ENCODE data around the gene LPP. TPM values are rescaled to one million over a fixed set of nuclear protein-coding genes. Genes with fewer than 3 reads are reported as not detected.

Gene LPP
- total and polyA plus RNA-seq, 2 of the 13 experiments (the other 11 are each of a cell fraction or from before 2014, with no cell fraction given): 19.2 to 29.9 TPM

DNA sequence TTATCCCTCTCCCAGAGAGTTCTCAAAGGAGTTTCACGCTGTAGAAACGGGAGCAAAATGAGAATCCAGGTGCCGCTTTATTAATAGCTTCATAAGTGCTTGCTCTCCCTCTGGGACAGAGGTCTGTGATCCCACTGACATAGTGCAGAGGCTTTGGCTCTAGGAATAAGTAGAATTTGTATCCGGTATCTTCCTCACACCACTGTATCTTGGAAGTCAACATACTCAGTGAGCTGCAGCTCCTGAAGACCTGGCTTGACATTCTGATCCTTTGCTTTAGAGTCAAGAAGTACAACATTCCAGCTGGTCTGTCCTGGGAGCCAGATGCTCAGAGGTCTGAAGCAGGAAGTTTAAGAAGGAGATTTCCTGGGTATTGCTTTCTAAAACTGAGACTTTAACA, 323.0 kb downstream of the LPP start:
- 100% methylated on average over 3 of the region's 4 CpGs for WGBS (ENCODE audit: low lambda C conversion rate)
- H3K27ac ChIP-seq (ENCODE audit: extremely low read length, insufficient read depth, low read length): no peak overlapping the region
- no peaks in the 10 kb centered on the region; a peak in 1 of 5 replicates for H3K36me3 ChIP-seq (replicated peaks in 1 of 2; ENCODE audit: control insufficient read depth in 1 of 2, insufficient read depth in 2 of 2, low read length in 2 of 2)
- peaks cover 18% of the 10 kb centered on the region for H3K4me1 ChIP-seq (ENCODE audit: insufficient read depth, low read length)
- H3K9me3 ChIP-seq (ENCODE audit: low read length): no peaks in the 10 kb centered on the region
- H2AFZ ChIP-seq (ENCODE audit: low read length): no peak overlapping the region
- no peaks in the 10 kb centered on the region for H4K20me1 ChIP-seq (ENCODE audit: insufficient read depth, low read length)
- no peak for FAIRE-seq
- CTCF ChIA-PET (ENCODE audit: low intra/inter-chr PET ratio, low total read pairs): no interaction called here
- H3K27me3 ChIP-seq (ENCODE audit: control insufficient read depth in 1 of 2, insufficient read depth in 2 of 2, low read length in 2 of 2): no peaks in the 10 kb centered on the region
- POLR2A ChIA-PET: no interaction called here
- intact Hi-C loops (cut with micrococcal nuclease; ENCODE audit: unreplicated experiment): no loop called here
- TF ChIP-seq, protein P1, sequence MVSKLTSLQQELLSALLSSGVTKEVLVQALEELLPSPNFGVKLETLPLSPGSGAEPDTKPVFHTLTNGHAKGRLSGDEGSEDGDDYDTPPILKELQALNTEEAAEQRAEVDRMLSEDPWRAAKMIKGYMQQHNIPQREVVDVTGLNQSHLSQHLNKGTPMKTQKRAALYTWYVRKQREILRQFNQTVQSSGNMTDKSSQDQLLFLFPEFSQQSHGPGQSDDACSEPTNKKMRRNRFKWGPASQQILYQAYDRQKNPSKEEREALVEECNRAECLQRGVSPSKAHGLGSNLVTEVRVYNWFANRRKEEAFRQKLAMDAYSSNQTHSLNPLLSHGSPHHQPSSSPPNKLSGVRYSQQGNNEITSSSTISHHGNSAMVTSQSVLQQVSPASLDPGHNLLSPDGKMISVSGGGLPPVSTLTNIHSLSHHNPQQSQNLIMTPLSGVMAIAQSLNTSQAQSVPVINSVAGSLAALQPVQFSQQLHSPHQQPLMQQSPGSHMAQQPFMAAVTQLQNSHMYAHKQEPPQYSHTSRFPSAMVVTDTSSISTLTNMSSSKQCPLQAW (CRISPR knock-in tag; IDR thresholded peaks at IDR 0.05): no peak
- TF ChIP-seq ZBTB7A (CRISPR knock-in tag; IDR thresholded peaks at IDR 0.05): no peak
- TF ChIP-seq ZNF549 (CRISPR knock-in tag; IDR thresholded peaks at IDR 0.05): no peak
- TF ChIP-seq RAD51 (IDR thresholded peaks at IDR 0.05; ENCODE audit: borderline replicate concordance): no peak
- no peak for TF ChIP-seq POLR2AphosphoS5 (IDR thresholded peaks at IDR 0.05; ENCODE audit: low read depth, low read length)
- no peak for TF ChIP-seq RXRA (CRISPR knock-in tag; IDR thresholded peaks at IDR 0.05)
- in situ Hi-C loops (cut with HindIII; ENCODE audit: extremely low pct_ligation_motif_present, low pct_unique_long_range_greater_than_20kb): no loop called here
- no peak overlapping the region for H3K9ac ChIP-seq (ENCODE audit: insufficient read depth, low read depth, low read length)
- ATAC-seq: no peak
- H3K79me2 ChIP-seq (ENCODE audit: insufficient read depth, low read length): no peaks in the 10 kb centered on the region
- no TSS peak for BruUV-seq (replicated peaks)
- H3K4me3 ChIP-seq (replicated peaks in 1 of 3; ENCODE audit: insufficient read depth in 1 of 3, low read depth in 2 of 3, low read length in 3 of 3): no peak overlapping the region
- no peak for DNase-seq (ENCODE audit: low spot score)
- no peak overlapping the region for H3K4me2 ChIP-seq (ENCODE audit: low read depth, low read length)

DNA sequence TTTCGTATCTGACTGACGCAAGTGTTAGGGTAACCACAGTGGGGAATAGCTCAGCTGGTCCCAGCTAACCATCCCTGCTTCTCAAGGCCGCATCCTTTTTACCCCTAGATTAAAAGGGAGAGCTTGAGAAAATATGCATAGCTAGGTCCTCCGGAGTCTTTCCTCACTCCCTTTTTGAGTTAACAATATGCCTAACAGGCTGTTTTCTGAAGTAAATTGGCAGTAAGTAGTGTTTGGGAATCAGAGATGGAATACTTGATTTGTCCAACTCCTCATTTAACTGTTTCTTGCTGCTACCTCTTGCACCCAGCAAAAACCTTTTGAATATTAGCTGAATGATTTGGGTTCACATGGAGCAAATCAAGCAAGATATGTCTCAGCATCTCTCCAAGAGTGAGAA, 326.1 kb downstream of the LPP start:
- ATAC-seq (no peak), FAIRE-seq (no peak), DNase-seq (ENCODE audit: low spot score) (no peak)
- BruUV-seq (replicated peaks): no TSS peak
- Histone ChIP-seq H3K27me3 (ENCODE audit: control insufficient read depth in 1 of 2, insufficient read depth in 2 of 2, low read length in 2 of 2) (no peaks in the 10 kb centered on the region), H3K4me3 (replicated peaks in 1 of 3; ENCODE audit: insufficient read depth in 1 of 3, low read depth in 2 of 3, low read length in 3 of 3) (no peak overlapping the region), H2AFZ (ENCODE audit: low read length) (no peak overlapping the region), H3K9ac (ENCODE audit: insufficient read depth, low read depth, low read length) (no peak overlapping the region), H3K9me3 (ENCODE audit: low read length) (no peaks in the 10 kb centered on the region), H4K20me1 (ENCODE audit: insufficient read depth, low read length) (no peaks in the 10 kb centered on the region), H3K36me3 (replicated peaks in 1 of 2; ENCODE audit: control insufficient read depth in 1 of 2, insufficient read depth in 2 of 2, low read length in 2 of 2) (peaks cover 0 to 9% of the 10 kb centered on the region in 2 experiments; a peak in 2 of 5 replicates), H3K4me1 (ENCODE audit: insufficient read depth, low read length) (no peaks in the 10 kb centered on the region), H3K79me2 (ENCODE audit: insufficient read depth, low read length) (no peaks in the 10 kb centered on the region), H3K27ac (ENCODE audit: extremely low read length, insufficient read depth, low read length) (no peak overlapping the region), H3K4me2 (ENCODE audit: low read depth, low read length) (no peak overlapping the region)
- intact Hi-C loops (cut with micrococcal nuclease; ENCODE audit: unreplicated experiment) (no loop called here), in situ Hi-C loops (cut with HindIII; ENCODE audit: extremely low pct_ligation_motif_present, low pct_unique_long_range_greater_than_20kb) (no loop called here)
- ChIA-PET POLR2A (no interaction called here), CTCF (ENCODE audit: low intra/inter-chr PET ratio, low total read pairs) (no interaction called here)
- TF ChIP-seq, protein P2, sequence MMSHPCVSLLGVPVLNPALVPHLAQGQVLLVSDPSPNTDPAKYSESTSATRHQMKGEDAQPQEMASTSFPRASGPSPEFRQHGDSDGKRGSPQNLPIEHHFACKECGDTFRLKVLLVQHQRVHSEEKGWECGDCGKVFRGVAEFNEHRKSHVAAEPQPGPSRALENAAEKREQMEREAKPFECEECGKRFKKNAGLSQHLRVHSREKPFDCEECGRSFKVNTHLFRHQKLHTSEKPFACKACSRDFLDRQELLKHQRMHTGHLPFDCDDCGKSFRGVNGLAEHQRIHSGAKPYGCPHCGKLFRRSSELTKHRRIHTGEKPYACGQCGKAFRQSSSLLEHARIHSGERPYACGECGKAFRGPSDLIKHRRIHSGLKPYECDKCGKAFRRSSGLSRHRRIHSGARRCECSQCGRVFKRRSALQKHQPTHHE (CRISPR knock-in tag; IDR thresholded peaks at IDR 0.05; ENCODE audit: borderline replicate concordance): no peak
- TF ChIP-seq, protein P3, sequence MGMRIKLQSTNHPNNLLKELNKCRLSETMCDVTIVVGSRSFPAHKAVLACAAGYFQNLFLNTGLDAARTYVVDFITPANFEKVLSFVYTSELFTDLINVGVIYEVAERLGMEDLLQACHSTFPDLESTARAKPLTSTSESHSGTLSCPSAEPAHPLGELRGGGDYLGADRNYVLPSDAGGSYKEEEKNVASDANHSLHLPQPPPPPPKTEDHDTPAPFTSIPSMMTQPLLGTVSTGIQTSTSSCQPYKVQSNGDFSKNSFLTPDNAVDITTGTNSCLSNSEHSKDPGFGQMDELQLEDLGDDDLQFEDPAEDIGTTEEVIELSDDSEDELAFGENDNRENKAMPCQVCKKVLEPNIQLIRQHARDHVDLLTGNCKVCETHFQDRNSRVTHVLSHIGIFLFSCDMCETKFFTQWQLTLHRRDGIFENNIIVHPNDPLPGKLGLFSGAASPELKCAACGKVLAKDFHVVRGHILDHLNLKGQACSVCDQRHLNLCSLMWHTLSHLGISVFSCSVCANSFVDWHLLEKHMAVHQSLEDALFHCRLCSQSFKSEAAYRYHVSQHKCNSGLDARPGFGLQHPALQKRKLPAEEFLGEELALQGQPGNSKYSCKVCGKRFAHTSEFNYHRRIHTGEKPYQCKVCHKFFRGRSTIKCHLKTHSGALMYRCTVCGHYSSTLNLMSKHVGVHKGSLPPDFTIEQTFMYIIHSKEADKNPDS (CRISPR knock-in tag; IDR thresholded peaks at IDR 0.05): no peak
- TF ChIP-seq ZFYVE20 (CRISPR knock-in tag; IDR thresholded peaks at IDR 0.05; ENCODE audit: borderline replicate concordance, low read depth) (no peak), U2AF1 (optimal IDR thresholded peaks at IDR 0.05; ENCODE audit: low read depth, low read length) (no peak), ERF (CRISPR knock-in tag; IDR thresholded peaks at IDR 0.05) (no peak)
- 100% methylated on average over 4 of the region's 4 CpGs for WGBS (ENCODE audit: low lambda C conversion rate)
